GM18873 (cell line): ENCODE measurements around the gene KMT2B.
A peak's percentile ranks its signal among the peaks of the same experiment; 100 is the strongest.
"Not testable (repeated sequence)": the region's sequence is repeated elsewhere in the genome, so short reads cannot be mapped to it uniquely, and the experiment has no call there.

ENCODE experiments used
- ATAC-seq: cut with Tn5 transposase; IDR thresholded peaks from one replicate; pipeline ENCODE4 v1.9.1; 2021; ENCODE audit warnings: mild to moderate bottlenecking, moderate library complexity, moderate number of reproducible peaks; ENCODE audit not compliant: unreplicated experiment, low FRiP score

The KMT2B gene, protein sequence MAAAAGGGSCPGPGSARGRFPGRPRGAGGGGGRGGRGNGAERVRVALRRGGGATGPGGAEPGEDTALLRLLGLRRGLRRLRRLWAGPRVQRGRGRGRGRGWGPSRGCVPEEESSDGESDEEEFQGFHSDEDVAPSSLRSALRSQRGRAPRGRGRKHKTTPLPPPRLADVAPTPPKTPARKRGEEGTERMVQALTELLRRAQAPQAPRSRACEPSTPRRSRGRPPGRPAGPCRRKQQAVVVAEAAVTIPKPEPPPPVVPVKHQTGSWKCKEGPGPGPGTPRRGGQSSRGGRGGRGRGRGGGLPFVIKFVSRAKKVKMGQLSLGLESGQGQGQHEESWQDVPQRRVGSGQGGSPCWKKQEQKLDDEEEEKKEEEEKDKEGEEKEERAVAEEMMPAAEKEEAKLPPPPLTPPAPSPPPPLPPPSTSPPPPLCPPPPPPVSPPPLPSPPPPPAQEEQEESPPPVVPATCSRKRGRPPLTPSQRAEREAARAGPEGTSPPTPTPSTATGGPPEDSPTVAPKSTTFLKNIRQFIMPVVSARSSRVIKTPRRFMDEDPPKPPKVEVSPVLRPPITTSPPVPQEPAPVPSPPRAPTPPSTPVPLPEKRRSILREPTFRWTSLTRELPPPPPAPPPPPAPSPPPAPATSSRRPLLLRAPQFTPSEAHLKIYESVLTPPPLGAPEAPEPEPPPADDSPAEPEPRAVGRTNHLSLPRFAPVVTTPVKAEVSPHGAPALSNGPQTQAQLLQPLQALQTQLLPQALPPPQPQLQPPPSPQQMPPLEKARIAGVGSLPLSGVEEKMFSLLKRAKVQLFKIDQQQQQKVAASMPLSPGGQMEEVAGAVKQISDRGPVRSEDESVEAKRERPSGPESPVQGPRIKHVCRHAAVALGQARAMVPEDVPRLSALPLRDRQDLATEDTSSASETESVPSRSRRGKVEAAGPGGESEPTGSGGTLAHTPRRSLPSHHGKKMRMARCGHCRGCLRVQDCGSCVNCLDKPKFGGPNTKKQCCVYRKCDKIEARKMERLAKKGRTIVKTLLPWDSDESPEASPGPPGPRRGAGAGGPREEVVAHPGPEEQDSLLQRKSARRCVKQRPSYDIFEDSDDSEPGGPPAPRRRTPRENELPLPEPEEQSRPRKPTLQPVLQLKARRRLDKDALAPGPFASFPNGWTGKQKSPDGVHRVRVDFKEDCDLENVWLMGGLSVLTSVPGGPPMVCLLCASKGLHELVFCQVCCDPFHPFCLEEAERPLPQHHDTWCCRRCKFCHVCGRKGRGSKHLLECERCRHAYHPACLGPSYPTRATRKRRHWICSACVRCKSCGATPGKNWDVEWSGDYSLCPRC (N-terminal part only)

GRCh38 chr19:35717665-35718344 is at the start of gene KMT2B:
KMT2B (plus strand) TSS chr19:35718003; CDS start chr19:35718019, 16 bp downstream.
- ATAC-seq, result no peak

DNA sequence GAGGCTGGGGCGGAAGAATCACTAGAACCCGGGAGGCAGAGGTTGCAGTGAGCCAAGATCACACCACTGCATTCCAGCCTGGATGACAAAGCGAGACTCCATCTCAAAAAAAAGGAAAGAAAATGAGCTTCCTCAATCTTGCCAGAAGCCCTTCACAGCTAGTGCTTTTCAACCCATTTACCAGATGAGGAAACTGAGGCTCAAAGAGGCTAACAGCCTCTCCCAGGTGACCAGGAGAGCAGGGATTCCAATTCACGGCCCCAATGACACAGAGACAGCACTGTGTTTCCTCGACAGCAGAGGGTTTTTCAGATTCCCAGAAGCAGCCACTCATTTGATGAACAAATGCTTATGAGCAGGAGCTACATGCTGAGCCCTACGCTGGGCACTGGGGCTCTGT is 48.2 kb upstream of the KMT2B start:
- ATAC-seq, result no peak

DNA sequence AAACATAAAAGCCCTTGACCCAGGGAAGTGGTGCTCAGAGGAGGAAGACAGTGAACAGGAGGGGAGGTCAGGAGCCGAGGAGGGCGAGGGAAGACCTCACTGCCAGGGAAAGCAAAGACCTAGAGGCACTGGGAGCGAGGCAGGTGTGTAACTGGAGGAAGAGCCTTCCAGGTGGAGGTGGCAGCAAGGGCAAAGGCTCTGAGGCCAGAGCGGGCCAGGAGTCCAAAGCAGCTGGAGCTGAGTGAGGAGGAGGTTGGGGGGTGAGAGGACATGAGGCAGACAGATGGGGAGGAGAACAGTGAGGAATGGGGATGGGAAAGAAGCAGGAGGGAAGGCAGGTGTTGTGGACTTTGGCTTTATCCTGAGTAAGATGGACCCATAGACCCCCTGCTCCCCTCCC is 47.8 kb upstream of the KMT2B start:
- no peak for ATAC-seq

- no peak for ATAC-seq
Measured at GRCh38 chr19:35670686-35671085, 47.1 kb upstream of the KMT2B start.

- ATAC-seq, result no peak
Measured at GRCh38 chr19:35671818-35672217, 46.0 kb upstream of the KMT2B start.

DNA sequence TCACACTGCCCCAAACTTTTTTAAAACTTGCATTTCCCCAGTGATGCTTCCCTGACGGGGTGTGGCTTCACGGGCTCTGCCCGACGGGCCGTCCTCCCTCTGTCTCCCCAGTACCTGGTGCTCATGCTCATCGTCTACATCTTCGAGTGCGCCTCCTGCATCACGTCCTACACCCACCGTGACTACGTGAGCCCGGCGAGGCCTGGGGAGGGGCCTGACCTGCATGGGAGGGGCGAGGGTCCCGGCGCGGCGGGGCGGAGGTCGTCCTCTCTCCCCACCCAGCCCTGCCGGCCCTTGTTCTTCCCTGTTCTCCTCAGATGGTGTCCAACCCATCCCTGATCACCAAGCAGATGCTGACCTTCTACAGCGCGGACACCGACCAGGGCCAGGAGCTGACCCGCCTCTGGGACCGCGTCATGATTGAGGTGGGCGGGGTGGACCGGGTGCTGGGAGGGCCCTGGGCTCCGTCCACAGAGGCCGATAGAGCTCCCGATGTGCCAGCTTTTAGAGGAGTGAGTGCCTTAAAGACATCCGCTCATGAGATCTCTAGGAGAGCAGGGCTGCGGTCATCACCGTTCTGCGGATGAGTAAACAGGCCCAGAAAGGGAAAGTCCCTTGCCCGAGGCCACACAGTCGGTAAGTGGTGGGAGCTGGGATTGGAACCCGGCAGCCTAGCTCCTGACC is 44.5 kb upstream of the KMT2B start:
- no peak for ATAC-seq

DNA sequence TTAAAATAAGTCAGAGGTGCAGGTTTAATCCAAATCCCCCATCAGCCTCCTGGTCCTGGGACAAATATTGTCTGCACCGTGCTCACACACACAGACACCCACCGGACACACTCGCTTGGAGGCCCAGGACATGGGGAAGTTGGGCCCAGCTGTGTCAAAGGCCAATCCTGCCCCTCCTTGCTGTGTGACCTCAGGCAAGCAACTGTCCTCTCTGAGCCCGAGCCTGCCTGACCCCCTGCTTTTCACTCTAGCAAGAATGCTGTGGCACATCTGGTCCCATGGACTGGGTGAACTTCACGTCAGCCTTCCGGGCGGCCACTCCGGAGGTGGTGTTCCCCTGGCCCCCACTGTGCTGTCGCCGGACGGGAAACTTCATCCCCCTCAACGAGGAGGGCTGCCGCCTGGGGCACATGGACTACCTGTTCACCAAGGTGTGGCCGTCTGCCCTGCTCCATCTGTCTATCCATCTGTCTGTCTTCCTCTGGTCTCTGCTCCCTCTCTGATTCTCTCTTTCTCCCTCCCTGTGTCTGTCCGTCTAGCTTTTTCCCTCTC is 42.1 kb upstream of the KMT2B start:
- ATAC-seq, result no peak

DNA sequence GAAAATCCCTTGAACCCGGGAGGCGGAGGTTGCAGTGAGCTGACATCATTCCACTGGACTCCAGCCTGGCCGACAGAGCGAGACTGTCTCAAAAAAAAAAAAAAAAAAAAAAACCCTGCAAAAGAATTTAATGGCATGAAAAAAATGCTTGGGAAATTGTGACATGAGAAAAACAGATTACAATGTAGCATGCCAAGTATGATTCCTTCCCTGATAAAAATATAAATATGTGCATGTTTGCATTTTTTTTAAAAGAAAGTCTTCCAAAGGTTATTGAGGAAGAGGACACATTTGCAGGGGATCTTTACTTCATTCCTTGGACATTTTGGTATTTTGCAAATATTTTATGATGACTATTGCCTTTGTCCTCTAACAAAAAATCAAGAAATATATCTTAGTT is 28.0 kb upstream of the KMT2B start:
- no peak for ATAC-seq

GRCh38 chr19:35691106-35691505 is 26.7 kb upstream of the KMT2B start:
- ATAC-seq, result not testable (repeated sequence)

DNA sequence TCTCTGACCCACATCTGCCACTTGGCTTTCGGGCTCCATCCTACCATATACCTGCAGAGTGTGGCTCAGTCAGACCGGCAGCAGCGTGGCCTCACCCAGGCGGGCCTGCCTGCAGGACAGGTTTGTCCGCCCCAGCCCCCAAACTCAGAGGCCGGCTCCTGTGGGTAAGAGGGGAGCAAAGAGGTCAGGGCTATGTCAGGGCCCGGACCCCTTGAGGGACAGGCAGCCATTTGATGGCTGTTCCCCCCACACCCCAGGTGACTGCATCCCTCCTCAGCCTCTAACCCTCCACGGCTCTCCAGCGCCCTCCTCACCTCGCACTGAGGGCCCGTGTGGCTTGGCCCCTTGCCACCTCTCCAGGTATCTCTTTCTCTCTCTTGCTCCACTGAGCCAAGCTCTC is 25.8 kb upstream of the KMT2B start:
- ATAC-seq, result no peak

- no peak for ATAC-seq
Measured at GRCh38 chr19:35693422-35693821, 24.4 kb upstream of the KMT2B start.

DNA sequence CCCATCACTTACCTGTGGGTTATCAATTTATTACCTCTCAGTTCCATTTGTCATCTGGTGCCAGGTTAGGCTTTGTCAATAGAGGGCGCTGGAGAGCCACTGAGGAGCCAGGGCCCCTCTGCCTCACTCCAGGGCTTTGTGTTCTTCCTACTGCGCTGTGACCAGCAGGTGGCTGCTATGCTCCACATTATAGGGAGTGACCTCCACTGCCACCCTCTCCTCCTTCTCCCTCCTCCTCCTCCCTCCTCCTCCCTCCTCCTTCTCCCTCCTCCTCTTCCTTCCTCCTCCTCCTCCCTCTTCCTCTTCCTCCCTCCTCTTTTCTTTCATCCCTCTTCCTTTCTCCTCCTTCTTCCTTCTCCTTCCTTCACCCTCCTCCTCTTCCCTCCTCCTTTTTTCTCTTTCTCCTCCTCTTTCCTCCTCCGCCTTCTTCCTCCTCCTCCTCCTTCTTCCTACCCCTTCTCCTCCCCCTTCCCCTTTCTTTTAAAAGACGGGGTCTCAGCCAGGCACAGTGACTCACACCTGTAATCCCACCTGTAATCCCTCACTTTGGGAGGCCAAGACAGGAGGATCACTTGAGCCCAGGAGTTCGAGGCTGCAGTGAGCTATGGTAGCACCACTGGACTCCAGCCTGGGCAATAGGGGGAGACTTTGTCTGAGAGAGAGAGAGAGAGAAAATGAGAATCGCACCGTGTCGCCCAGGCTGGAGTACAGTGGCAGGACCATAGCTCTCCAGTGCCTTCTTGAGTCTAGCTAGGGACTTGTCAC is 23.8 kb upstream of the KMT2B start:
- ATAC-seq, result no peak

DNA sequence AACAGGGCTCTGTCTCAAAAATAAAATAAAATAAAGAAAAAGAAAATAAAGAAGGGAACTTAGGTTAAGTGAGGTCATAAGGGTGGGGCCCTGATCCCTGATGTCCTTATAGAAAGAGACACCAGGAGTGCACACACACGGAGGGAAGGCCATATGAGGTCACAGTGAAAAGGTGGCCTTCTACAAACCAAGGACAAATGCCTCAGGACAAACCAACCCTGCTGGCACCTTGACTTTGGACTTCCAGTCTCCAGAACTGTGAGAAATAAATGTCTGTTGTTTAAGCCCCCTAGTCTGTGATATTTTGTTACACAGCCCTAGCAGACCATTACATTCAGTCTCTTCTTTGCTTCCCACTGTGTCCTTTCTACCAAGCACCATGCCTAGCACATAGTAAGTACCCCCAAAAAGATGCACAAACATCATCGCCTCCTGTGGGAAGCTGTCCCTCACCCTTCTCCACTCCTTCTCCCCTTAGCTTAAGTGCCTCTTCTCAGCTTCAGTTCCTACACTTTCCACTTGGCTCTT is 21.8 kb upstream of the KMT2B start:
- ATAC-seq, result no peak

DNA sequence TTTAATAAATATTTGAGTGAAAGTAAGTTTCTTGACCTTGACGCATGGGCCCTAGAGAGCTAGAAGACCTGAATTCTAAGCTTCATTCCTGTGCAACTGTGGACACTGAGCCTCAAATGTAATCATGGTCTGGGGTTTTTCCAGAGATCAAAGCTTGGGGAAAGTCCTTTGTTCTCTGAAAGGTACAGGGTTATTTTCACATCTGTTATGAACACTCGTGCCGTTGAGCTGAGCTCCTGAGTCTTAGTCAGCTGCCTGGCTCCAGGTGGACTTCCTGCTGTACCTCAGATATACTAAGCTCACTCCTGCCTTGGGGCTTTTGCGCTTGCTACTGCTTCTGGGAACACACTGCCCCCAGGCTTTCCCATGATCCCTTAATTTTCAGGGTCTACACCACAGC is 21.0 kb upstream of the KMT2B start:
- no peak for ATAC-seq

DNA sequence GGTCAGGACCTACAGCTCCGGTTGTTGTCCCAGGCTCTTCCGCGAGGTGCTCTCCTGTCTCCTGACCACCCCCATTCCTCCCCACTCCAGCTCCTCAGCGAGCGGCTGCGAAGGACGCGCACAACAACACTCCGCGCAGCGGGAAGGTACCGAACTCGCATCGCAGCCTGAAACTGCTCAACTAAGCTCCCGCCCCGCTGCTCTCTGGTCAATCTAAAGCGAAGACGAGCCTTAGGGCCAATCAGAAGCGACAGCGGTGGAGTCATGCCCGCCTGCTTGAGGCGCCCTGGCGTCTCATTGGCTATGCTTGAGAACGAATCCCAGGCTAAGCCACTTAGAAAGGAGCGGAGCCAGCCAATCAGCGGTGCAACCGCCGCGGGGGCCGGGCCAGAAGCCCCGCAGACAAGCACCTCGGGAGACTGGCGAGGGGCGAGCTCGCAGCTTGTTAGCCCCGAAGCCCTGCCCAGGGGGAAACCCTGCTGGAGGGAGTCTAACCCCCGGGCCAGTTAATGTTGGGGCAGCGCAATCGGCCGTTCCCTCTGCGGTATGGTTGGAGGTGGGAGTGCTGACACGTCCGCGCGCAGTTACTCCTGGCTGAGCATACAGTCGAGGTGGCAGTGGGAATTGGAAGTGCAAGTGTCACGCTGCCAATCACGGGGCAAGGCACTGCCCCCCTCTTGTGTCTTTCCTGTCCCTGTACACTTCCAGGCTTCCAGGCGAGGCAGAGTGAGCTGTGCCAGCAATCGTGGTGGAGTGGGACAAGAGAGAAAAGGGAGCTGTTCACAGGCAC is 15.4 kb upstream of the KMT2B start:
- peak; percentile 89 for ATAC-seq

GRCh38 chr19:35703343-35703742 is 14.5 kb upstream of the KMT2B start:
- no peak for ATAC-seq

GRCh38 chr19:35704218-35704617 is 13.6 kb upstream of the KMT2B start, which contains the start of gene ZBTB32:
ZBTB32 (plus strand) TSS chr19:35704558; CDS start chr19:35714627, 10,069 bp downstream.
- no peak for ATAC-seq
